Thoracic aorta (tissue), 2 donors: ENCODE results near the gene PRICKLE1. TPM values are rescaled to one million over a fixed set of nuclear protein-coding genes. Genes with fewer than 3 reads are reported as not detected.

Experiments
- ATAC-seq: fragments of 150-250 bp; one replicate; pipeline ENCODE4 v1.8.0; 2017; ENCODE audit warnings: low read depth; ENCODE audit not compliant: insufficient number of reproducible peaks, low FRiP score
- DNase-seq: peaks from one replicate; pipeline ENCODE4 v3.0.0-alpha.2; 2020; ENCODE audit warnings: low spot score
- H3K27ac ChIP-seq, 2 donors: fragments of 200-600 bp; sonication (generic); 1 replicate in 1 of 2; 2 replicates in 1 of 2; pipeline ENCODE4 v1.5.1; 2016; ENCODE audit warnings: mild to moderate bottlenecking in 2 of 2, moderate library complexity in 2 of 2
- H3K27me3 ChIP-seq: fragments of 200-600 bp; sonication (generic); replicated peaks from 2 replicates; pipeline ENCODE4 v1.6.0; 2016; ENCODE audit warnings: mild to moderate bottlenecking; ENCODE audit not compliant: insufficient read depth
- H3K36me3 ChIP-seq: fragments of 200-600 bp; sonication (generic); one replicate; pipeline ENCODE4 v1.5.1; 2016
- H3K4me1 ChIP-seq, 2 donors: fragments of 200-600 bp; sonication (generic); 1 replicate in 1 of 2; 2 replicates in 1 of 2; pipeline versions ENCODE4 v1.5.1 to v1.6.0; 2016; ENCODE audit warnings: low read depth in 2 of 2, mild to moderate bottlenecking in 1 of 2; ENCODE audit not compliant: control insufficient read depth in 1 of 2
- H3K4me3 ChIP-seq: fragments of 200-600 bp; sonication (generic); 2 replicates; pipeline ENCODE4 v1.5.1; 2016; ENCODE audit warnings: mild to moderate bottlenecking
- H3K9me3 ChIP-seq: fragments of 200-600 bp; sonication (generic); 2 replicates; pipeline ENCODE4 v1.5.1; 2016
- total RNA-seq, 2 donors: library from RNA; depleted of rRNA; stranded (reverse); fragments of >200 nt; gene quantifications; one replicate each; pipeline versions ENCODE4 v1.1.0 to v1.2.3, GENCODE V29; 2016
- TF ChIP-seq, protein P1 (sequence below): fragments of 200-600 bp; sonication (generic); IDR thresholded peaks from one replicate; pipeline ENCODE4 v1.5.1; 2019; ENCODE audit warnings: antibody characterized with exemption

The PRICKLE1 gene
- total RNA-seq, 2 donors from 2014 or later, result 3.9 to 11.5 TPM

DNA sequence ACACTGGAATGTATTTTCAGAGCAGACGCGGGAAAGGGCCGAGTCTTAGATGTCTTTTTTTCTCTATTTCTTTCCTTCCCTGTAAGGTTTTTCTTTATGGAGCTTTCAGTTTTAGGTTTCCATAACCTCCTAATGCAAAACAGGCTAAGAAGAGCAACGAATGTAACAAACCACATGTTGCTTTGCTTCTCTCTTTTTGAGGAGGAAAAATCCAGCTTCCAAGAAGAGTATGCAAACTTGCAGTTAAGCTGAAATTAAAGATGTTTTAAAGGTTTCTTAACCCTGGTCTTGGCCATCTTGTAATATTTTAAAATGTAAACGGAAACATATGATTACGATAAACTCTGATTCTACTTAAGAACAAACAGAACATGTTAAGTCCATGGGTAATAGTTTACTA is 86.9 kb downstream of the PRICKLE1 start:
- Histone ChIP-seq H3K4me3 (no peak overlapping the region), H3K27me3 (no peaks in the 10 kb centered on the region), H3K36me3 (no peaks in the 10 kb centered on the region), H3K27ac (no peak overlapping the region), H3K4me1 (no peaks in the 10 kb centered on the region), H3K9me3 (no peaks in the 10 kb centered on the region)
- ATAC-seq, result no peak
- no peak for DNase-seq
- TF ChIP-seq, protein P1, sequence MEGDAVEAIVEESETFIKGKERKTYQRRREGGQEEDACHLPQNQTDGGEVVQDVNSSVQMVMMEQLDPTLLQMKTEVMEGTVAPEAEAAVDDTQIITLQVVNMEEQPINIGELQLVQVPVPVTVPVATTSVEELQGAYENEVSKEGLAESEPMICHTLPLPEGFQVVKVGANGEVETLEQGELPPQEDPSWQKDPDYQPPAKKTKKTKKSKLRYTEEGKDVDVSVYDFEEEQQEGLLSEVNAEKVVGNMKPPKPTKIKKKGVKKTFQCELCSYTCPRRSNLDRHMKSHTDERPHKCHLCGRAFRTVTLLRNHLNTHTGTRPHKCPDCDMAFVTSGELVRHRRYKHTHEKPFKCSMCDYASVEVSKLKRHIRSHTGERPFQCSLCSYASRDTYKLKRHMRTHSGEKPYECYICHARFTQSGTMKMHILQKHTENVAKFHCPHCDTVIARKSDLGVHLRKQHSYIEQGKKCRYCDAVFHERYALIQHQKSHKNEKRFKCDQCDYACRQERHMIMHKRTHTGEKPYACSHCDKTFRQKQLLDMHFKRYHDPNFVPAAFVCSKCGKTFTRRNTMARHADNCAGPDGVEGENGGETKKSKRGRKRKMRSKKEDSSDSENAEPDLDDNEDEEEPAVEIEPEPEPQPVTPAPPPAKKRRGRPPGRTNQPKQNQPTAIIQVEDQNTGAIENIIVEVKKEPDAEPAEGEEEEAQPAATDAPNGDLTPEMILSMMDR, result no peak

DNA sequence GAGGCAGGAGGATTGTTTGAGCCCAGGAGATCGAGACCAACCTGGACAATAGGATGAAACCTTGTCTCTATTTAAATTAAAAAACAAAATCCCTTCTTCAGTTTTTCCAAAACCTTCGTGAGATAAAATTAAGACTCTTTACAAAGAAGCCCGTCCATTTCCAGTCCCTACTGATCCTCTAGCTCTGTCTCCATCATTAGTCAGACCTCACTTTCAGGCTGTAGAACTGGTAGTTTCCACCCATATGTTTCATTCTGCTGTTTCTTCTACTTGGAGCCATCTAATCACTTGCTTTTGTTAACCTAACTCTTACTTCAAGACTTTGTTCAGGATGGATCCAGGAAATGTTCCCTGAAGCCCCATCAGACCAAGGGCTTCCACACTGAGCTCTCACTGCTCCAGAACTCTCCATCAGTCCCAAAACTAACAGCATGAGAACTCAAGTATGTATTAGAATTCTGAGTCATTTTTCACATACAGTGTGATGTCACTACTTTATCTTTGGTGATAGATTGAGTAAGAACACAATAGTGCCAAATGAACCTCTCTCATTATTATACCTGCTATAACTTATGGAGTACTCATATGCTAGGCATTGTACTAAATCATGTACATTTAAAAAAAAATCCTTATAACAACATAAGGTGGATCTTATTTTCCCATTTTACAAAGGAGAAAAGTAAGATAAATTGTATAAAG is 90.8 kb downstream of the PRICKLE1 start:
- no peaks in the 10 kb centered on the region for H3K27me3 ChIP-seq
- no peak overlapping the region for H3K4me3 ChIP-seq
- no peaks in the 10 kb centered on the region for H3K9me3 ChIP-seq
- DNase-seq (no peak), ATAC-seq (no peak)
- no peak overlapping the region for H3K27ac ChIP-seq
- H3K4me1 ChIP-seq, result no peaks in the 10 kb centered on the region
- TF ChIP-seq, protein P1, result no peak
- H3K36me3 ChIP-seq, result no peaks in the 10 kb centered on the region

DNA sequence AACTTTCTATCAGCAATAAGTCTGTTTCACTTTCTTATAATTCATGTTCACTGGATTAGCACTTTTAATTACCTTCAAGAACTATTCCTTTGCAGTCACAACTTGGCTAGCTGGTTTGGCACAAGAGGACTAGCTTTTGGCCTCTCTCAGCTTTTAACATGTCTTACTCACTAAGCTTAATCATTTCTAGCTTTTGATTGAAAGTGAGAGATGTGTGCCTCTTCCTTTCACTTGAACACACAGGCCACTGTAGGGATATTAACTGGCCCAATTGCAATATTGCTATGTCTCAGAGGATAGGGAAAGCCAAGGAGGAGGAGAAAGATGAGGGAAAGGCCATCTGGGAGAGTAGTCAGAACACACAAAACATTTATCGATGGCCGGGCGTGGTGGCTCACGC is 92.7 kb downstream of the PRICKLE1 start:
- ATAC-seq, result no peak
- no peaks in the 10 kb centered on the region for H3K4me1 ChIP-seq
- H3K27ac ChIP-seq, result no peak overlapping the region
- no peaks in the 10 kb centered on the region for H3K27me3 ChIP-seq
- H3K4me3 ChIP-seq, result no peak overlapping the region
- TF ChIP-seq, protein P1, result no peak
- no peak for DNase-seq
- H3K36me3 ChIP-seq, result no peaks in the 10 kb centered on the region
- no peaks in the 10 kb centered on the region for H3K9me3 ChIP-seq

DNA sequence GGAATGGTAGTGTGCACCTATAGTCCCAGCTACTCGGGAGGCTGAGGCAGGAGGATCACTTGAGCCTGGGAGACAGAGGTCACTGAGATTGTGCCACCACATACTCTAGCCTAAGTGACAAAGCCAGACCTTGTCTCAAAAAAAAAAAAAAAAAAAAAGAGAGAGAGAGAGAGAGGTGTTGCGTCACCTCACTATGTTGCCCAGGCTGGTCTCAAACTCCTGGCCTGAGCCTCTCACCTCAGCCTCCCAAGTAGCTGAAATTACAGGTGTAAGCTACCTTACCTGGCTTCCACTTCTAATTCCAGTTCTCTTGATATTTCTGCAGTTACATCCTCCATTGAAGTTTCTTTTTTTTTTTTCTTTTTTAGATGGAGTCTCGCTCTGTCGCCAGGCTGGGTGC is 94.3 kb downstream of the PRICKLE1 start:
- no peak for ATAC-seq
- no peaks in the 10 kb centered on the region for H3K36me3 ChIP-seq
- DNase-seq, result no peak
- no peaks in the 10 kb centered on the region for H3K27me3 ChIP-seq
- H3K27ac ChIP-seq, result no peak overlapping the region
- TF ChIP-seq, protein P1, result no peak
- no peak overlapping the region for H3K4me3 ChIP-seq
- H3K4me1 ChIP-seq, result no peaks in the 10 kb centered on the region
- no peaks in the 10 kb centered on the region for H3K9me3 ChIP-seq

DNA sequence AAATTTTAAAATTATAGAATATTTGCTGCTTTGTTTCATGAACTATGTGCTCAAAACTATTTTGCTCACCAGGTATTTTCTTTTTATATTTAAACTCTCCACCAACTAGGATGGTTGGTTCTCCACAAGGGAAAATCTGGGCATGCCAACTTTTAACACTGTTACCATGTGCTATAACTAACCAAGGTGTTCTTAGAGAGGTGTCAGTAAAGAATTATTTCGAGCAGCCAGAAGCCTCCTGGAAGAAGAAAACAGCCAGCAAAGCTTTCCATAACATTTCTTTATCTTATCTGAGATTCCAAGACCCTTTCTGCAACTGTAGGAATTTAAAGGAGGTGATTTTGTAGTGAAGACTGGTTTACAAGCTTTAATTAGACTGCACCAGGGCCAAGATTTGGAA is 97.3 kb downstream of the PRICKLE1 start:
- ATAC-seq, result no peak

More for the DNA sequence above, 97.3 kb downstream of the PRICKLE1 start:
- H3K4me1 ChIP-seq, result no peaks in the 10 kb centered on the region
- H3K27ac ChIP-seq, result no peak overlapping the region
- H3K36me3 ChIP-seq, result no peaks in the 10 kb centered on the region
- no peaks in the 10 kb centered on the region for H3K9me3 ChIP-seq
- TF ChIP-seq, protein P1, result no peak
- no peak for DNase-seq
- no peak overlapping the region for H3K4me3 ChIP-seq
- no peaks in the 10 kb centered on the region for H3K27me3 ChIP-seq
